NCI-H187 (cell line): ENCODE data around the gene PRPSAP2.

Source experiments
- DNase-seq, 2 experiments: peaks; one replicate each; lab custom pipeline; 2025; lab: John Stamatoyannopoulos, UW

Gene PRPSAP2

DNA sequence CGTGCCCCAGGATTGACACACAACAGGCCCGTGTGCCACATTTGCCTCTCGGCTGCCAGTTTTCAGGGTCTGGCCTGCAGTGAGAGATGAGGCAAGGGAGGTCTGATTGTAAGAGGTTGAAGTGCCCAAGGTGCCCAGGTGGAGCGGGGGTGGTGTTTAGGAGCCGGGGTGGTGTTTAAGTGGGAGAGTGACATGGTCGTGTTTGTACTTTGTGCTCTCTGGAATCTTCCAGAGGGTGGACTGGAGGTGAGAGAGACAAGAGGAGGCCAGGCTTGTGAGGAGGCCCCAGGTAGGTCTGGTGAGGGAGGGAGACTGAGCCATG lies 104.5 kb downstream of the PRPSAP2 start:
- DNase-seq: no peak

DNA sequence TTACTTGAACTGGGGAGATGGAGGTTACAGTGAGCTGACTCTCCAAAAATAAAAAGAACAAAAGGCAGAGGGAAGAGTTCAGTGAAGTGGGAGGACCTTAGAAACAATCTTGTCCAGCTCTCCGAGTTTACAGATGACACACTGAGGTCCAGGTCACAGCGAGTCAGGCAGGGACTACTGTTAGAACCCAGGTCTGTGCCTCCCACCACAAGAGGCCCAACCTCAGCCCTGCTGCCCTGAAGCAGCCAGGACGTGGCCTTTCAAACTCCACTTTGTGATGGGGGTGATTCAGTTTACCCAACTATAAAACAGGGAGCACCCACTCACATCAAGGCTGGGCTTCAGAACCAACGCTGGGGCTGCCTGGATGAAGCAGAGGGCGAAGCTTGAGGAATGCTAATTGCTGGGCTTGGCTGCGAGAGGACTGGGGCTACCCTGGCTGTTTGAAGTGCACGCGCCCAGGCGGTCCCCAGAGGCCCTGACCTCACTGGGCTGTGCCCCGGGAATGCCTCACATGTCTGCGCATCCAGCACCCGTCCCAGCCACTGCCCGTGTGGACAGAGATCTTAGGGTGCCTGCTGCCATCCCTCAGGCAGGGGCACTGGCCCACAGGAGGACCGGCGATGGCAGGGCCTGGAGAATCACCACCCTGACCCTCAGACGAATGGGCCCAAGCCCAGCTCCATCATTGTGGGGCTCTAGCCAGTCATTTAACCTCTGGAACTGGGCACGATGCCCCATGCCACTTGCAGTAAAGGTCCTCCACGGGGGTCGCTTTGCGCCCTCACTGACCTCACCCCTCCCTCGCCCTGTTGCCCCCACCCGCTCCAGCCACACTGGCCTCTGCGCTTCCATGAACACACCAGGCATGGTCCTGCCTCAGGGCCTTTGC lies 105.4 kb downstream of the PRPSAP2 start:
- DNase-seq: no peak

DNA sequence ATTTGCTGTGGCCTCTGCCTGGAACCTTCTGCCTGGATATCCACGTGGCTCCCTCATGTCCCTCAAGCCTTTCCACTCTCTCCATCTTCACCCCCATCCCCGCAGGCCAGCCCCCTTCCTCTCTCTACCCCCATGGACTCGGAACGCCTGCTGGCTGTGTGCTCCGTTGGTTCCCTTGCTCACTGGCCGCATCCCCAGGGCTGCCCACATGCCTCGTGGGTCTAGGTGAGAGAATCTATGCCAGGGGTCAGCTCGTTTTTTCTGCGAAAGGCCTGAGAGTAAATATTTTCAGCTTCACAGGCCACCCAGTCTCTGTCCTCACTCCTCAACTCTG lies 106.1 kb downstream of the PRPSAP2 start:
- DNase-seq: no peak

DNA sequence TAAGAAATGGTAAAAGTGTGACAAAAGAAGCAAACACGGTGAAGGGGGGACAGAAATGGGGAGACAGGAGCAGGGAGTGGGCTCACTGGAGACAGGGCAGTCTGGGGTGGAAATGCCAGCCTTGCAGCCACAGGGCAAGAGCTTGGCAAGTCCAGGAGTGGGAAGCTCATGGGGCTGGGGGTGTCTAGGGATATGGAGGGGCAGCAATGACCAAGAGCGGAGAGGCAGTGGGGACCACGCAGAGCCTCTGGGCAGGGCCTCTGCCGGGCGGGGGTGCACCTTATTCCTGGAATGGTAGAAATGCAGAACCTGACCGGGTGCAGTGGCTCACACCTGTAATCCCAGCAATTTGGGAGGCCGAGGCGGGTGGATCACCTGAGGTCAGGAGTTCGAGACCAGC lies 106.6 kb downstream of the PRPSAP2 start:
- no peak for DNase-seq

DNA sequence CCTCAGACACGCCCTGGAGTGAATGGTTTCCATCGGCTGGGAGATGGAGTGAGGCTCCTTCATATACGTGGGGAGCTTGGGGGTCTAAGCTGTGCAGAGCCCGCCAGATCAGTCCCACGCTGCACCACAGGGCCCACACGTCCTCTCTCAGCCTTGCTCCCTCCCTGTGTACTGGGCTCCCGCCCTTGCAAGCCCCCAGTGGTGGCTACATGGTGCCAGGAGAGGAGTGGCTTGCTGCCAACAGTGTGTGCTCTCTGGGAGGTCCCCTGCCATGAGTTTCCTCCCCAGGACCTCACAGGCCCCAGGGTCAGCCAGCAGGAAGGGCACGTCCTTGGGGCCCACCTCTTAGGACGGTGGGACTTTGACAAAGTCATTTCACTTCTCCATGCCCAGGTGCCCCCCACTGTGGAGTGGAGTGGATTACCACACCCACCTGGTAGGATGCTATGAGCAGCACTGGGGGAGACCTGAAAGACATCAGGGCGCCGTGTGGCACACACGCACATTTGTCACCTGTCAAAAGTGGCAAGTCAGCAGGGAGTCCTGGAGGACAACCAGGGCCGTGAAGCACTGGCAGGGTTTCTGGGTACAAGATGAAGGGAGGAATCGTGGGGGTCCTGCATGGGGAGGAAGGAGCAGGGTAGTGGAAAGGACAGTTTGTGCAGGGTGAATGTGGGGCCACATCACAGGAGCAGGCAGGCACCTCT lies 107.8 kb downstream of the PRPSAP2 start:
- no peak for DNase-seq

DNA sequence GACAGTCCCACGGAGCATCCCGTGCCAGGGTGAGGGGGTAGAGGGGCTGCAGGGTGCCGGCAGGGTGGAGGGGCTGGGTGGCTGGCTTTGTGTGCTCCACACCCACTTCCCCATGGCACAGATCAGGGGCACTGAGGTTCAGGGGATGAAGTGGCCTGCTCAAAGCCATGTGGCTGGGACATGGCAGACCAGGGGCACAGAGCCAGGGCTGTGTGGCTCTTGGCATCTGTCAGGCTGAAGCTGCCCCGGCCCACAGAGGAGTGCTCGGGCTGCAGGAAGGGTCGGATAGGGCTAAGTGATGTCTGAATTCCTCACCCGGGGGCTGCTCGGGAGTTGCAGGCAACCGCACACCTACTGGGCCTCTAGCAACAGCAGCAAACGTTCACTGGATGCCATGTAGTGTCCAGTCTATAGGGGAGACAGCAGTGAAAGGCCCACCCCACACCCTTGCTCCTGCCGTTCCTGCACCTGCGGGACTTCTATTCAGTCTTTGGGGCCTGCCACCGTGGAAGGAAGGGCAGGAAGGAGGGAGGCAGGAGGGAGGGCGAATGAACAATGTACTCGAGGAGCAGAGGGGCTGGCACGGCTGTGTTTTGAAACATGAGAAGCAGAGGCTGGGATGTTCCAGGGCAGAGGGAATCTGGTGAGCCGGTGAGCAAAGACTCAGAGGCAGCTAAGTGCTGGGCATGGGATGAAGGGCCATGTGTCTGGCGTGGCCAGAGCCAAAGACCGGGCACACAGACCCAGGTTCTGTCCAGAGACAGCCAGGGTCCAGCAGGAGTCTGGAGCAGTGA lies 109.1 kb downstream of the PRPSAP2 start:
- no peak for DNase-seq

DNA sequence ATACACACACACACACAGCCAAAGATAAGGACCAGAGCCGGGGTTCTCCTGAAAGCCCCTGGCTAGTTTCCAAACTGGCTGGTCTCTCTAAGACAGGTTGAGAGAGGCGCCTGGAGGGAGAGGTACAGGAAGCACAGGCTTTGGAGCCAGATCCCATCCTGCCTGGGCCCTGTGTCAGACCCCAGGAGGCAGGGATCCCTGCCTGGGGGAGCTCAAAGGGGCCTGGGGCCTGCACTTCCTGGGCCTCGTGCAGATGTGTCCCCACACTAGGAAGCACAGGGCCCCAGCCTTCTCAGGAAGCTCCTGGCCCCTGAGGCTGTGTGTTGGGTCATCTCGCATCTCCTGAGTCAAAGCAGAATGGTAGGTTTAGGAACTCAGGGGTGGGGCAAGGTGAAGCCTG lies 110.0 kb downstream of the PRPSAP2 start:
- DNase-seq: no peak

DNA sequence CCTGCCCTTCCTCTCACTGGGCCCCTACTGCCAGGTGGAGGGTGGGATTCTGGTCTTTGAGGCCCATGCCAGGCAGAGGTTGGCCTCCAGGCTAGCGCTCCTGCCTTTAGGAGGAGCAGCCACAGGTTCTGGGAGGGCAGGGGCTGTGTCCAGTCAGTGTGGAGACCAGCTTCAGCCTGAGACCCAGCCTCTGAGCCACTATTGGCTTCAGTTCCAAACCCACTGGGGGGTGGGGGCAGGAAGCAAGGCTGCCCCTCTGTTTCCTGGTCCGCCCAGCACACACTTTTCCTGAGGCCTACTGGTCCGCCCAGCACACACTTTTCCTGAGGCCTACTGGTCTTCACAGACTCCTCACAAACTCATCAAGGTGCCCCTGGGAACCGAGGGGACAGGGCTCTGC lies 110.4 kb downstream of the PRPSAP2 start:
- DNase-seq: no peak

DNA sequence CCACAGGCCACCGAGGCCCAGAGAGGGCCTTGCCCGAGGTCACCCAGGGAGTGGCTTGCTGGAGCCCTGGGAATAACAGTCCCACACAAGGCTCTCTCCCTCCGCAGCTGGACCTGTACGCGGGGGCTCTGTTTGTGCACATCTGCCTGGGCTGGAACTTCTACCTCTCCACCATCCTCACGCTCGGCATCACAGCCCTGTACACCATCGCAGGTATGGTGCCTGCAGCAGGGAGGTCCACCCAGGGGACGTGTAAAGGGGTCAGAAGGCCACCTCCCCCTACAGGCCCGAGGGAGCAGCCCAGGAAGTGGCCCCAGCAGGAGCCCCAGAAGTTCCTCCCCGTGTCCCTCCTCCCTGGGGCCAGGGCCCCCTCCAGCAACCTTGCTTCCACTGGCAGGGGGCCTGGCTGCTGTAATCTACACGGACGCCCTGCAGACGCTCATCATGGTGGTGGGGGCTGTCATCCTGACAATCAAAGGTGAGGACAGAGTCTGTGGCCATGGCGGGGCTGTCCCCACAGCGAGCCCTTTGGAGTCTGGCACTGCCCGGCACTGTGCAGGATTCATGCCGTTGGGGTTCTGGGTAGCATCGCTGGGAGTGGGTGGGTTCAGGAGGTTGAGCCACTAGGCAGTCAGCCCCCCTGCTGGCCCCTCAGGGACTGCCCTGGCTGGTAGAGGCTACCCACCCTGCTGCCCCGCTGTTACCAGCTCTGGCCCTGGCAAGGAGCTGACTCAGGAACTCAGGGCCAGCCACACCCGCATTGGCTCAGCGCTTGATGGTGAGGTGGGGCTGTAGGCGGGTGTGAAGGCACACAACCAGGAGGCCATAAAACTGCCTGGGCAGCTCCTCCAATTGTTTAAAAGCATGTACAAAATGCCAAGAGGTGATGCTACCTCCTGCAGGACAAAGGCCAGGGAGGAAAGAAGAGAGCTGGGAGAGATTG lies 111.3 kb downstream of the PRPSAP2 start:
- DNase-seq: no peak

DNA sequence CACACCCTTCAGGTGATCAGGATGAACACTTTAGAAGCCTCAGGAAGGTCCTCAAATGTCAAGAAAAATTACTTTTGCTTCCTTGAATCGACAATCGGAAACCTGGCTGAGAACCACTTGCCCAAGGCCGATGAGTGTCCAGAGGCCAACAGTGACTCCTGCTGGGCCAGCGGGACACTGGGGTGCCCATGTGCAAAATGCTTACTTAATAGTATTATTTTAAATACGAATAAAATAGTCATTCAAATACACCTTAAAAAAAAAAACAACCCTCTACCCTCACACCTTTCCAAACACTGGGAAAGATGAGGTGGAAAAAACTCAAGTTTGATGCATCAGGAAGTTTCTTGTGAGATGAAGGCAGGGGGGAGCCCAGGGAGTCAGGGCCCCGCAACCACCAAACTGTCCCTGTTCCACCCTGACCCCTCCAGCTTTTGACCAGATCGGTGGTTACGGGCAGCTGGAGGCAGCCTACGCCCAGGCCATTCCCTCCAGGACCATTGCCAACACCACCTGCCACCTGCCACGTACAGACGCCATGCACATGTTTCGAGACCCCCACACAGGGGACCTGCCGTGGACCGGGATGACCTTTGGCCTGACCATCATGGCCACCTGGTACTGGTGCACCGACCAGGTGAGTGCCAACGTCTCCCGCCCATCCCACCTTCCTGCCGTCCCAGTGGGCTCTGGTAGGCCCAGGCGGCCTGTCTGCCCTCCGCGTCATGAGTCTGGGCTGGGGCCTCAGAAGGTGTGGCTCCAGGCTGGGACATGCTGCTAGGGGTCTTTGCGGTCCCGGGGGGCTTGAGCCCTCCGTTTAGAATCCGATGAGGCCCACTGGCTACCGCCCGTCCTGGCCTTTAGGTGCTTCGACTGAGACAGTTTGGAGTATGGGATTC lies 112.9 kb downstream of the PRPSAP2 start:
- DNase-seq: no peak

DNA sequence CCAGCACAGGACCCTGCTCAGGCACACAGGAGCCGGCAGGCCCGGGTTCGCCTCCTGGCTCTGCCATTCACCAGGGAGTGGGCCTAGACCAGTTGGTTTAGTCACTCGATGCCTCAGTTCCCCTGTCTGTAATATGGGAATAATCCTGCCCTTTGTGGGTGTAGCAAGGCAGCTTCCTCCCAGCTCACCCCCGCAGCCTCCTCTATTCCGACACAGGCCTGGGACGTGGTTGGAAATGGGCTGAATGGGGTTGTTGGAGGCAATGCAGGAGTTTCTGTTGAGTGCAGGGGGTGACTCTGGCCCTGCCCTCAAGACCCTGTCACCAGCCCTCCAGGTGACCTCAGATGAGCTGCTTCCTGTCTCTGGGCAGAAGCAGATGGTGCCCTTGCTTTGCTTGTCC lies 113.9 kb downstream of the PRPSAP2 start:
- no peak for DNase-seq

DNA sequence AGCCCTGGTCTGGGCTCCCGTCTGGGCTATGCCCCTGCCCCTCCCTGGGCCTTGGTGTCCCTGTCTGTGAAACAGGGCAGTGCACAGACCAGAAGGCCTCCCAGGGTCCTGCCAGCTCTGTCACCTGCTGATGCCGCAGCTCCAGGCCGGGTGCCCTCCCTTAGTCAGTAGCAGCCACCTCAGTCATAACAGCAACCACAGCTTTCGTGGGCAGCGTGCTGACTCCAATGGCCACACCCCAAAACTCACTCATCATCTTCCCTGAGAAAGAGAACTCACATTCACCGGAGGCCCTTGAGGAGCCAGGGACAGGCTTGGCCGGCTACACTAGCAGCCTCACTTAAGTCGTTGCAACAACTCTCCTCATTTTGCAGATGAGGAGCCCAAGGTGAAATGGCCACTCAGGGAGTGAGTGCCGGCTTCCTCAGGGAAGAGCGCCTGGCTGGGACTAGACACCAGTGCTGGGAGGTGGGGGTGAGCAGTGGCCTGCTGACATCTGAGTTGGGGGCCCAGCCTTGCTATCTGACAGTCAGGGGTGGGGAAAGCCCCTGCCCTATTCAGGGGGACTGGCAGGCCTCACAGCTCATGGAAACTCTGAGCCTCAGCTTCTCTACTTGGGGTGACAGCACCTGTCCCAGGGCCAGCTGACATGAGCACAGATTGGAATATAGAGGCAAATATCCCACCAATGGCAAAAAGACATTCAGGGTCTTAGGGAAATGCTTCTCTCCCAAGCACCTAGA lies 116.6 kb downstream of the PRPSAP2 start:
- no peak for DNase-seq

DNA sequence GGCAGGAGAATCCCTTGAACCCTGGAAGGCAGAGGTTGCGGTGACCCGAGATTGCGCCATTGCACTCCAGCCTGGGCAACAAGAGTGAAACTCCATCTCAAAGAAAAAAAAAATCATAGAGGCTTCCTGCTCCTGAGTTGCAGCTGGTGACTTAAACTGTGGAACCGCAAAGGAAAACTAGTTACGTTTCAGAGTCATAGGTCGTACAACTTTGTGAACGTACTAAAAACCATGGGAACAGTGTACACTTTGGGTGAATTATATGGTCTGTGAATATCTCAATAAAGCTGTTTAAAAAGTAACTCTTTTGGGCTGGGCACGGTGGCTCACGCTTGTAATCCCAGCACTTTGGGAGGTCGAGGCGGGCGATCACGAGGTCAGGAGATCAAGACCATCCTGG lies 117.7 kb downstream of the PRPSAP2 start:
- DNase-seq: no peak

DNA sequence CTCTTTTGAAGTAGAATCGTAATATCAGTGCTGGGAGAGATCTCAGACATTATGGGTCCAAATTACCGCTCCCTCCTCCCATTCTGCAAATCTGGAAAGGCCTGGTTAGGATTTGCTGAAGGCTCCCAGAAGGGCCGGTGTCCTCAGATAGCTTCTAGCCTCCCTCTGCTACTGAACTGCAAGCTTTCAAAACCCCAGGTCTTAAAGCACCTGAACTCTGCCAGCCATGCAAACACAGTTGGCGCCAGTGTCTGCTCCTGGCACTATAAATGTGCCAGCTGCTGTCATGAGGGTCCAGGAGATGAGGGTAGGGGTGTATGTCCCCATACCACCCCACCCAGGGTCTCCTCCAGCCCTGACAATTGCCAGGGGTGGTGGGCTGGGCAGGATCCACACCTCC lies 118.3 kb downstream of the PRPSAP2 start:
- DNase-seq: no peak

DNA sequence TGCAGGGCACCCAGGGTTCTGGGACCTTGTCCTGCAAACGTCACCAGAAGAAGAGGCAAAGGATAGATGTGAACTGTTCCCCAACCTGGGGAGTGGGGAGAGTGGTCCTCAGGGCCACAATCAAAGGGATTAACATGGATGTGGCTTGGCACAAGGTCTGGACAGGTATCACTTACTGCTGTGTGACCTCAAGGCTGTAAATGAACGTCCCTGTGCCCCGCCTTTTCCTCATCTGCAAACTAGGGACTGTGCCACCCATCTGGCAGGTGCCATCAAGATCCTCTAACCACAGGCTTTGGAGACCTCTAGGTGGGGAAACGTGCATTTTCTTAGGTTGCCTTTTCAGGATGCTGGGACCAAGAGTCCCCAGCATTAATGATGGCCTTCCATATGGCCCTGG lies 119.1 kb downstream of the PRPSAP2 start:
- DNase-seq: no peak

DNA sequence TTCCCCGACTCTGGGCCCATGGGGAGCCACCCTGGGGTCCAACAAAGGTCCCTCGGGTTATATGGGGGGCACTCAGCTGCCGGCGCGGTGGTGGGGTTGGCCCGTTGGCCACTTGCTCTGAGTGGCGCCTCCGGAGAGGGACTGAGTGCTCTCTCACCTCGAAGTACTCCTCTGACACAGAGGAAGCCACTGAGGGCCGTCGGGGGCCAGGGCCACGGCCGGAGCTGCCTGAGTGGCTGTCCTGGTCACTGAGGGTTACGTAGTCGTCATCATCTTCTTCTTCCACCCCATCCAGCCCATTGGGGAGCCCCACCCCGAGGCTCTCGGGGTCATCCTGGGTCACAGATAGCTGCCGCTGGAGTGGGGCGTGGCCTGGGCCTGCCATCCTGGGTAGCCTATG lies 119.7 kb downstream of the PRPSAP2 start:
- no peak for DNase-seq

DNA sequence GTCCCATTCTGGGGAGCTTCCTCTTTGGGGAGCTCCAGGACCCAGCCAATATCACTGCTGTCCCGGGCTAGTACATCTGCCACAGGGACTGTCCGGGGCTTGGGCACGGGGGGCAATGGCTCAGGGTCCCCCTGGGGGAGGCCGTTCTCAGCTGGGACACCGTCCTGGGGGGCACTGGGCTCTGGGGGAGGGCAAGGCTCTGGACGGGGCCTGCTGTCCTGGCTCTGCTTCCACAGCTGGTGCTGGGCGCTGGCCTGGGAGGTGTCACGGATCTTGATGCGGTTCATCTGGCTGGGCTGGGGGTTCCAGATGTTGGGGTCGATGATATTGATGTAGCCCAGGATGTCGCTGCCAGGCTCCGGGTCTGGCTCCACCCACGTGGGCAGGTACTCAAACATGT lies 120.1 kb downstream of the PRPSAP2 start:
- no peak for DNase-seq

DNA sequence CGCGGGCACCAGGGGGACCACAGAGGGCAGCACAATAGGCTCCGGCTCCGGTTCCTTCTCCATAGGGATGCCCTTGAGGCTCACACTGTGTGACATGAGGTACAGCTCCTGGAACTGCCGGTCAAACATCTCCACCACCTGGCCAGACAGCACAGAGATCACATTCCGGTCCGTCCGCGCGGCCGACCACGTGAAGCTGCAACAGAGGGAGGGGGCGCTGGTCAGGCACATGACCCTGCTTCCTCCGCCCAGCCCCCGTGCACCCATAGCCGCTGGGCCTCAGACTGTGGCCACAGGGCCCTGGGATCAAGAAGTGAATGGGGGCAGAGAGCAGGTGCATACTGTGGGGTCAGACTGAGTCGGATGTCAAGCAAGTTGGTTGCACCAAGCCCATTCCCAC lies 120.7 kb downstream of the PRPSAP2 start:
- DNase-seq: no peak
